NCI-H2227 (cell line): ENCODE data around the gene G0S2.
A peak's percentile ranks its signal among the peaks of the same experiment; 100 is the strongest.
"Not testable (repeated sequence)": the region's sequence is repeated elsewhere in the genome, so short reads cannot be mapped to it uniquely, and the experiment has no call there.

Source experiments
- DNase-seq: peaks from one replicate; lab custom pipeline; 2025; ENCODE audit not compliant: unreplicated experiment; lab: John Stamatoyannopoulos, UW

Gene G0S2

DNA sequence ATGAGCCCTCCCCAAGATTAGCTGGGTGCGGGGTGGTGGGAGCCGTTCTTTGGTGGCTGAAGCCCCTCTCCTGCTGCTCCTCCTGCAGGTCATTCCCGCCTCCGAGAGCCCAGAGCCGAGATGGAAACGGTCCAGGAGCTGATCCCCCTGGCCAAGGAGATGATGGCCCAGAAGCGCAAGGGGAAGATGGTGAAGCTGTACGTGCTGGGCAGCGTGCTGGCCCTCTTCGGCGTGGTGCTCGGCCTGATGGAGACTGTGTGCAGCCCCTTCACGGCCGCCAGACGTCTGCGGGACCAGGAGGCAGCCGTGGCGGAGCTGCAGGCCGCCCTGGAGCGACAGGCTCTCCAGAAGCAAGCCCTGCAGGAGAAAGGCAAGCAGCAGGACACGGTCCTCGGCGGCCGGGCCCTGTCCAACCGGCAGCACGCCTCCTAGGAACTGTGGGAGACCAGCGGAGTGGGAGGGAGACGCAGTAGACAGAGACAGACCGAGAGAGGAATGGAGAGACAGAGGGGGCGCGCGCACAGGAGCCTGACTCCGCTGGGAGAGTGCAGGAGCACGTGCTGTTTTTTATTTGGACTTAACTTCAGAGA lies 448 bp downstream of the G0S2 start:
- peak; percentile 48 for DNase-seq

GRCh38 chr1:209678981-209679539 lies 3.8 kb downstream of the G0S2 start:
- no peak for DNase-seq

GRCh38 chr1:209685821-209686220 lies 10.6 kb downstream of the G0S2 start:
- DNase-seq, result no peak

- no peak for DNase-seq
Measured at GRCh38 chr1:209686322-209686721, 11.1 kb downstream of the G0S2 start.

- DNase-seq, result no peak
Measured at GRCh38 chr1:209688746-209689234, 13.6 kb downstream of the G0S2 start.

- no peak for DNase-seq
Measured at GRCh38 chr1:209689477-209689876, 14.3 kb downstream of the G0S2 start.

DNA sequence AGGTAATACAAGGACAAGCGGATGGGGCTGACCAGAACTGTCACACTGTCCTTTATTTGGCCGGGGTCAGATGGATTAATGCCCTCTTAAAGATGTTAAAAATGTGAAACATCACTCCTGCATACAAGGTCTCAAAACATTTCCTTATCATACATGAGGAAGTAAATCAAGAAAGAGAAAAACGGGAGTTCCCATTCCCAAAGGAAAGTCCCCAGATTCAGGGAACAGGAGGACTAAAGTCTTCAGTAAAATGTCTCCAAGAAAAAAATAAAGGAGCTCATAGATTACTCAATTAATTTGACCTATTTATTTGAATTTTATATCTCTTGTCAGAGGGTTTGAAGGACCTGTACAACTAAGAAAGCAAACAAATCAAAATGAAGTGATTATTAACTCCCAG lies 16.0 kb downstream of the G0S2 start:
- no peak for DNase-seq

DNA sequence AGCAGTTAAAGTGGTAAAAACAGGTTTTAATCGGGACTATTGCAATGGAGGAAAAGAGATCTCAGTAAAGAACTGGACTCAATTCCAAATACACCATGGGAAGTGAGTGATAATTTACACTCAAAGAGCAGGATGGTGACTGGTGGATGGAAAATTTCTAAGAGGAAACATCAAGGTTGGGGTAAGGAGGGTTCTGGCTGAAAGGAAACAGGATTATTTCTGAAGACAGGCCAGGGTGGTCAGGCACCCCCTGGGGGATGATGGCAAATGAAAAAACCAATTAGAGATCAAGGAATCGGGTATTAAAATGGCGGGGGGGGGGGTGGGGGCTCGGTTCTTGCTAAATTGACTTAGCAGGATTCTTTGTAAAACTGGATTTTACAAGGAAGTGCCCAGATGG lies 17.1 kb downstream of the G0S2 start:
- no peak for DNase-seq

DNA sequence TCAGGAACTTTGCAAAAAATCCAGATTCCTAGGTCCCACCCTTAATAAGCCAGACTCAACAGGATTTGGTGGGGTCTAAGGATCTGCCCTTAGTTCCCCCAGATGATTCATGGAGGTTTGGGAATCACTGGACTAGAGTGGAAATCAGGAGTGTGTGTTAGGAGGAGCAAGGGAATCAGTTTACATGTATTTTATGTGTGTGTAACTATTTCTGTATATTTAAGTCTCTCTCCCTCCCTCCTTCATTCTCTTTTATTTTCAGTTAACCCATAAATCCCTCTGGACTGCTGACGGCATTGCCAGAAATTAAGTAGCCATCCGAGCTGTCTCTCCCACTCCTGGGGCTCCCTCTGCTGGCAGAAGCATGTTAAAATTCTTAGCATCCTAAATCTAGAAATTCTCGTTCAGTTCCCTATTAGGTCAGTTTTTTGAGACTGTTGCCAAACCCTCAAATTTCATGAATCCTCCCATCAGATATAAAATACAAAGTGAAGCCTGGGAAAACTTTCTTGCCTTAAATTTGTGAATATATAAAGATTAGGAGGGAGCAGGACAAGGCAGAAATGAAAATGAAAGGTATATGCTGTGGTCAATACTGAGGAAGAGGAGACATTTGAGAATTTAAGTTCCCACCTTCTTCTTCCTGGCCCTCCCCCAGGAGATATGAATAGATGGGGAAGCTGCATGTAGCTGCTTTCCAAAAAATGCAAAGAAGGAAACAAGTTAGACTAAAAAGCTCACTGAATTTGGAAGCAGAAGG lies 17.7 kb downstream of the G0S2 start:
- peak; percentile 85 for DNase-seq

DNA sequence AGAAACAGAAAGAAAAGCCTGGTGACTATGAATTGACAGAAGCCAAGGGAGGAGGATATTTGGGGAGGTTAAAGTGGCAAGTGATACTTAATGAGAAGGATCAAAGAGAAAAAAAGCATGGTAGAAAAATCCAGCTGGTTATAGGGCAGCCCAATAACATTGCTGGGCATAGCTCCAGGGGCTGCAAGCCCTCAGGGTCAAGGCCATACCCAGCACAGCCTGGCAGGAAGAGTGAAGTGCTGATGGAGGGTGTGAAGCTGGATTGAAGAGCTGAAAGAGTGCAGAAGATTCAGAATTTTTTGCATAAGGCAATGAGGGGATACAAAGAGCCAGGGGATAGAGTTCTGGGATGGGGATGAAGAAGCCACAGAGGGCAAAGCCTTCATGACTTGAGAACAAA lies 21.5 kb downstream of the G0S2 start:
- no peak for DNase-seq

- no peak for DNase-seq
Measured at GRCh38 chr1:209697126-209697525, 21.9 kb downstream of the G0S2 start.

DNA sequence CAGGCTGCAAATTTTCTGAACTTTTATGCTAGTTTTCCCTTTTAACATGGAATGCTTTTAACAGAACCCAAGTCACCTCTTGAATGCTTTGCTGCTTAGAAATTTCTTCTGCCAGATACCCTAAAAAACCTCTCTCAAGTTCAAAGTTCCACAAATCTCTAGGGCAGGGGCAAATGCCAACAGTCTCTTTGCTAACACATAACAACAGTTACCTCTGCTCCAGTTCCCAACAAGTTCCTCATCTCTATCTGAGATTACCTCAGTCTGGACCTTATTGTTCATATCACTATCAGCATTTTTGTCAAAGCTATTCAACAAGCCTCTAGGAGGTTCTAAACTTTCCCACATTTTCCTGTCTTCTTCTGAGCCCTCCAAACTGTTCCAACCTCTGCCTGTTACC lies 25.5 kb downstream of the G0S2 start:
- not testable (repeated sequence) for DNase-seq

GRCh38 chr1:209702832-209703231 lies 27.6 kb downstream of the G0S2 start:
- no peak for DNase-seq

GRCh38 chr1:209703834-209704504 lies 28.8 kb downstream of the G0S2 start:
- DNase-seq, result no peak

- DNase-seq, result no peak
Measured at GRCh38 chr1:209704584-209704983, 29.4 kb downstream of the G0S2 start, which contains the start of gene HSD11B1. Gene HSD11B1 (plus strand): TSS chr1:209704846. CDS start chr1:209704943, 97 bp downstream.

- no peak for DNase-seq
Measured at GRCh38 chr1:209705033-209705598, 29.9 kb downstream of the G0S2 start.

DNA sequence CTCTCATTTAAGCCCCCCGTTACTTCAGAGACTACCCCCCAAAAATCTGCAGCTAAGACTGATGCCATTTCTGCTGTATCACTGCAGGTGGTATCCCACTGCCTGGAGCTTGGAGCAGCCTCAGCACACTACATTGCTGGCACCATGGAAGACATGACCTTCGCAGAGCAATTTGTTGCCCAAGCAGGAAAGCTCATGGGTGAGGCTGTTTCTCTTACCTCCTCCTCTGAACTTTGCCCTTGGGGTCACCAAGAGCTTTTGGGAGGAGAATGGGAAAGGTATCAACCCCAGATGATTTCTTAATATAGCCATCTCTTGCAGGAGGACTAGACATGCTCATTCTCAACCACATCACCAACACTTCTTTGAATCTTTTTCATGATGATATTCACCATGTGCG lies 31.4 kb downstream of the G0S2 start:
- no peak for DNase-seq

GRCh38 chr1:209707308-209707707 lies 32.1 kb downstream of the G0S2 start:
- no peak for DNase-seq

GRCh38 chr1:209708297-209708696 lies 33.1 kb downstream of the G0S2 start:
- no peak for DNase-seq

DNA sequence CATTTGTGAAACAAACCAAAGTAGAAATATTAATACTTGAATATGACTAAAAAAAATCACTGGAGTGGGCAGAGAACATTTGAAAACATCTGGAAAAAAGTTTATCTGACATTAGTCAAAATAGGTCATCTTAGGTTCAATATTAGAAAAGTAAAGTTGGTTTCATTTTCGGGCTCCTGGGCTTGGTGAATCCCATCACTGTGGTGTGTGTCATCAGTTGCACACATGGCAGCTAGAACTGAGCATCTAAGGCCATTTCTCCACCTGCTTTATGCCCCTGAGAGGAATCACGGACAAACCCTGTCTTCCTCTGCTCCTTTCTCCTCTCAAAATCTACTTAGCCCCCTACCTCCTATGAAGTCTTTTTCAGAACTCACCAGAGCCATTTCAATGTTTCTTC lies 34.9 kb downstream of the G0S2 start:
- no peak for DNase-seq

DNA sequence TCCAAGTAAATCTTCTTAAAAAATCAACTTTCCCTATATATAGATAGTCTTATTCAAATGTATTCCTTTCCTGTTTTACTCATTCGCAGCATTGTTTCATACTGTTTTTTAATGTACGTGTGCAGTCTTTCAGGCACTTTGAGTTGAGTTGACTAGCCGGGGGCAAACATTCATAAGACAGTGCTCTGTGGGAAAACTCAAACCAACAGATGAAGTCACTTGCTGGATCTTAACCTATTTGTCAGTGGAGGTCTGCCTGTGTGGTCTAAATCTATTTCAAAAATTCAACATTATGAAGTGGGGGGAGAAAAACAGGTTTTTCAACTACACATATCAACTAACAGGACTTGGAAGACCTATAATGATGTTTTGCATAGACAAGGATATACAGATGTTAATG lies 35.6 kb downstream of the G0S2 start:
- no peak for DNase-seq
